SKM-1 (cell line): Measurements from ENCODE around the gene TMEM45B.

Experiments
- DNase-seq: peaks from one replicate; lab custom pipeline; 2025; ENCODE audit not compliant: unreplicated experiment; lab: John Stamatoyannopoulos, UW

TMEM45B gene

DNA sequence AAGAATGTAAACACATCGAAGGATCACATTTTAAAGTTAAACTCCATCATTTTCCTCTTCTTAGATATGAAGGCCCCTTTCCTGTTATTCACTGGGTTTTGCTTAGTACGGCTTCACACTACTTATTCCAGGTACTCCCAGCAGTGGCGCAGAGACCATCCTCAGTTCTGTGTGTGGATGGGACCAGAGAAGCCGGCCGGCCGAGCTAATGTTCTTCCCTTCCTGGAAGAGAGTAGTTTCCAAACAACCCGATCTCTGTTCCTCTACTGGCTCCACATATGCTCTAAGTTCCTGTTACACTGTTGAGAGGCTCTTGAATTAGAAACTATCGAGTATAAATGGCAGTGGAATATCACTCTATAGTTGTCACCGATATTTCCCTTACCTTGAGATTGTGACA lies 80.4 kb downstream of the TMEM45B start:
- no peak for DNase-seq

DNA sequence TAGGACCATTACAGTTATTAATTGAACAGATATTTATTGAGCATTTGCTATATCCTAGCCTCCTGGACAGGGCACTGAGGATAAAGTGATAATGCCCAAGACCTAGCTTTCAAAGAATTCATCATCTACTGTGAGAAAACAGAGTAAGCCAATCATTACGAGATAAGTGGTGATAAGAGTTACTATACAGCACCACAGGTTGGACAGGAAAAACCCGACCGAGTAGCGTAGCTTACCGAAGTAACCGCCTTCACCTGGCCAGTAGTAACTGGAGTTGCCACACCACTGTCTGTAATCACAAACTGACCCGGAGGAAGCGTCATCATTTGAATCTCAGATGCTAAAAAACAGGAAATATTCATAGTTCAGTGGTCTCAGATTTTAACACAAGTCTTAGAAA lies 89.8 kb downstream of the TMEM45B start:
- no peak for DNase-seq
